ENCODE results near the gene NRXN2. TPM values are rescaled to one million over a fixed set of nuclear protein-coding genes. Genes with fewer than 3 reads are reported as not detected.
A peak's percentile ranks its signal among the peaks of the same experiment; 100 is the strongest.

Gene NRXN2
- total RNA-seq, 1 donor from 2014 or later = 16.3 TPM

GRCh38 chr11:64594159-64594939, 128.6 kb downstream of the NRXN2 start:
- DNase-seq (ENCODE audit: low read depth) = no peak

- DNase-seq (ENCODE audit: low read depth) = no peak
Observed at GRCh38 chr11:64593156-64594105, 129.6 kb downstream of the NRXN2 start.

- no peak for DNase-seq (ENCODE audit: low read depth)
Observed at GRCh38 chr11:64592656-64593055, 130.3 kb downstream of the NRXN2 start.

GRCh38 chr11:64592234-64592615, 130.8 kb downstream of the NRXN2 start:
- no peak for DNase-seq (ENCODE audit: low read depth)

- DNase-seq (ENCODE audit: low read depth) = no peak
Observed at GRCh38 chr11:64591257-64592233, 131.5 kb downstream of the NRXN2 start.

- DNase-seq (ENCODE audit: low read depth) = no peak
Observed at GRCh38 chr11:64590763-64591221, 132.2 kb downstream of the NRXN2 start, which contains the start of gene SLC22A12. Gene SLC22A12, plus strand, starts transcription at chr11:64591220. Its CDS starts 337 bp downstream, at chr11:64591557.

GRCh38 chr11:64588701-64589100, 134.3 kb downstream of the NRXN2 start:
- no peak for DNase-seq (ENCODE audit: low read depth)

- no peak for DNase-seq (ENCODE audit: low read depth)
Observed at GRCh38 chr11:64586366-64586765, 136.6 kb downstream of the NRXN2 start.

- no peak for DNase-seq (ENCODE audit: low read depth)
Observed at GRCh38 chr11:64585150-64585549, 137.8 kb downstream of the NRXN2 start.

GRCh38 chr11:64583296-64584262, 139.4 kb downstream of the NRXN2 start:
- DNase-seq (ENCODE audit: low read depth) = peak; percentile 62

GRCh38 chr11:64582885-64583284, 140.1 kb downstream of the NRXN2 start:
- DNase-seq (ENCODE audit: low read depth) = no peak

- DNase-seq (ENCODE audit: low read depth) = no peak
Observed at GRCh38 chr11:64581057-64581523, 141.9 kb downstream of the NRXN2 start.

GRCh38 chr11:64580412-64580811, 142.6 kb downstream of the NRXN2 start:
- no peak for DNase-seq (ENCODE audit: low read depth)

GRCh38 chr11:64577202-64577601, 145.8 kb downstream of the NRXN2 start:
- DNase-seq (ENCODE audit: low read depth) = no peak

- DNase-seq (ENCODE audit: low read depth) = no peak
Observed at GRCh38 chr11:64572143-64572542, 150.9 kb downstream of the NRXN2 start.

- no peak for DNase-seq (ENCODE audit: low read depth)
Observed at GRCh38 chr11:64571410-64572091, 151.4 kb downstream of the NRXN2 start.

GRCh38 chr11:64571050-64571409, 152.0 kb downstream of the NRXN2 start:
- no peak for DNase-seq (ENCODE audit: low read depth)

- DNase-seq (ENCODE audit: low read depth) = no peak
Observed at GRCh38 chr11:64570341-64570740, 152.7 kb downstream of the NRXN2 start.

Data from myocyte (in vitro differentiated cells).